Panc1 (cell line): Measurements from ENCODE around the gene MYLK3. TPM values are rescaled to one million over a fixed set of nuclear protein-coding genes. Genes with fewer than 3 reads are reported as not detected.

Experiments
- ATAC-seq: fragments of 200-7000 bp; cut with Tn5 transposase; 2 replicates; pipeline ENCODE4 v1.9.1; 2020; ENCODE audit warnings: mild to moderate bottlenecking, moderate library complexity
- BruUV-seq: library from RNA; stranded (reverse); fragments of 400-500 nt; replicated peaks from 2 replicates; lab custom pipeline; 2021; lab: Mats Ljungman, UMichigan
- CTCF ChIA-PET: fragments of 300-600 bp; sonication (Branson Sonifier 250); formaldehyde crosslinking; loops from one replicate; lab custom pipeline; 2022; ENCODE audit warnings: antibody characterized with exemption; lab: Charles Lee
- POLR2A ChIA-PET: fragments of 300-600 bp; sonication (Branson Sonifier 250); formaldehyde crosslinking; loops from one replicate; lab custom pipeline; 2022; ENCODE audit warnings: antibody characterized with exemption; lab: Charles Lee
- DNase-seq: peaks from one replicate; pipeline ENCODE4 v3.0.0-alpha.2; 2010; ENCODE audit warnings: low read depth, low spot score
- H3K27ac ChIP-seq: 2 replicates; pipeline ENCODE4 v1.5.1; 2011; ENCODE audit warnings: mild to moderate bottlenecking, low read length, inconsistent platforms
- H3K27me3 ChIP-seq: fragments of 200-500 bp; sonication (Bioruptor generic); 2 replicates; pipeline ENCODE4 v1.6.0; 2014; ENCODE audit warnings: low read length, inconsistent platforms; ENCODE audit not compliant: control insufficient read depth, insufficient read depth
- H3K36me3 ChIP-seq: fragments of 200-500 bp; sonication (Bioruptor generic); 2 replicates; pipeline ENCODE4 v1.5.1; 2014; ENCODE audit warnings: inconsistent platforms, mild to moderate bottlenecking, low read length, moderate library complexity; ENCODE audit not compliant: control insufficient read depth, insufficient read depth
- H3K4me1 ChIP-seq: 2 replicates; pipeline ENCODE4 v1.5.1; 2011; ENCODE audit warnings: inconsistent platforms, mild to moderate bottlenecking, low read length, moderate library complexity; ENCODE audit not compliant: control insufficient read depth, insufficient read depth
- H3K4me3 ChIP-seq, 2 experiments: 2 replicates each; pipeline ENCODE4 v1.5.1; 2011 to 2012; ENCODE audit warnings: low read depth in 2 of 2, low read length in 2 of 2, mild to moderate bottlenecking in 2 of 2, inconsistent platforms in 1 of 2, moderate library complexity in 1 of 2
- H3K9me3 ChIP-seq: fragments of 200-500 bp; sonication (Bioruptor generic); 2 replicates; pipeline ENCODE4 v1.5.1; 2014; ENCODE audit warnings: low read depth, mild to moderate bottlenecking, inconsistent platforms, low read length, moderate library complexity; ENCODE audit not compliant: control insufficient read depth, insufficient read depth
- CTCF ChIP-seq: fragments of 450-650 bp; IDR thresholded peaks from 2 replicates; pipeline ENCODE4 v1.5.1; 2017; ENCODE audit warnings: mild to moderate bottlenecking
- POLR2AphosphoS5 ChIP-seq: IDR thresholded peaks from 2 replicates; pipeline ENCODE4 v1.6.1; 2012; ENCODE audit warnings: mild to moderate bottlenecking, low read depth, low read length, moderate library complexity
- REST ChIP-seq, 2 experiments: IDR thresholded peaks; 2 replicates each; pipeline ENCODE4 v1.6.1; 2011 to 2012; ENCODE audit warnings: low read depth in 2 of 2, control low read depth in 1 of 2, low read length in 1 of 2, mild to moderate bottlenecking in 1 of 2, moderate library complexity in 1 of 2; ENCODE audit not compliant: insufficient read depth in 1 of 2
- SIN3A ChIP-seq: IDR thresholded peaks from 2 replicates; pipeline ENCODE4 v1.6.1; 2012; ENCODE audit warnings: low read depth, mild to moderate bottlenecking, low read length, moderate library complexity, borderline replicate concordance; ENCODE audit not compliant: insufficient read depth
- TCF7L2 ChIP-seq: IDR thresholded peaks from 2 replicates; pipeline ENCODE4 v1.6.1; 2011; ENCODE audit warnings: mild to moderate bottlenecking, low read depth, low read length, inconsistent platforms
- in situ Hi-C: cut with HindIII; loops from 2 replicates; pipeline ENCODE4 v1.10.0; 2016; ENCODE audit warnings: low sequenced_read_pairs, low pct_unique_long_range_greater_than_20kb
- intact Hi-C: fragments of 100-400 bp; cut with micrococcal nuclease; formaldehyde crosslinking; loops from one replicate; pipeline ENCODE4 v1.10.0; 2022; ENCODE audit not compliant: unreplicated experiment
- total RNA-seq: library from RNA; stranded (reverse); gene quantifications from one replicate; pipeline ENCODE4 v1.2.1, GENCODE V29; 2021; ENCODE audit not compliant: unreplicated experiment

Gene MYLK3
- total RNA-seq, 1 experiment from 2014 or later: 0.31 TPM

GRCh38 chr16:46719528-46719927 is 28.6 kb downstream of the MYLK3 start:
- intact Hi-C loops: no loop called here
- CTCF ChIA-PET: no interaction called here
- POLR2A ChIA-PET: no interaction called here
- Histone ChIP-seq H3K9me3 (no peaks in the 10 kb centered on the region; the same call in 1 of the 2 replicates), H3K4me1 (no peaks in the 10 kb centered on the region), H3K27me3 (no peaks in the 10 kb centered on the region), H3K4me3 (no peak overlapping the region), H3K27ac (no peak overlapping the region), H3K36me3 (no peaks in the 10 kb centered on the region)
- in situ Hi-C loops: no loop called here
- no TSS peak for BruUV-seq
- DNase-seq (no peak), ATAC-seq (no peak)
- TF ChIP-seq CTCF: no peak
- no peak for TF ChIP-seq TCF7L2
- TF ChIP-seq REST (IDR thresholded peaks at IDR 0.05; ENCODE audit: insufficient read depth in 1 of 2, low read depth in 2 of 2, low read length in 1 of 2): no peak
- no peak for TF ChIP-seq SIN3A
- no peak for TF ChIP-seq POLR2AphosphoS5

GRCh38 chr16:46718214-46718613 is 29.9 kb downstream of the MYLK3 start:
- ChIA-PET POLR2A (no interaction called here), CTCF (no interaction called here)
- Histone ChIP-seq H3K9me3 (no peaks in the 10 kb centered on the region), H3K36me3 (no peaks in the 10 kb centered on the region), H3K27me3 (no peaks in the 10 kb centered on the region), H3K27ac (no peak overlapping the region), H3K4me3 (no peak overlapping the region), H3K4me1 (no peaks in the 10 kb centered on the region)
- DNase-seq (no peak), ATAC-seq (no peak)
- TF ChIP-seq CTCF: no peak
- no peak for TF ChIP-seq SIN3A
- no peak for TF ChIP-seq POLR2AphosphoS5
- no peak for TF ChIP-seq REST (IDR thresholded peaks at IDR 0.05; ENCODE audit: insufficient read depth in 1 of 2, low read depth in 2 of 2, low read length in 1 of 2)
- no peak for TF ChIP-seq TCF7L2
- BruUV-seq: no TSS peak
- intact Hi-C loops (no loop called here), in situ Hi-C loops (no loop called here)
